Suprapubic skin (tissue), 4 donors: ENCODE results near the gene LUZP2.

Source experiments
- CTCF ChIP-seq, 2 donors: fragments of 200-600 bp in 1 of 2; fragments of 450-650 bp in 1 of 2; sonication (generic) in 1 of 2; IDR thresholded peaks; one replicate each; pipeline ENCODE4 v1.5.1; 2016 to 2019; ENCODE audit warnings: antibody characterized with exemption in 2 of 2, mild to moderate bottlenecking in 1 of 2, moderate library complexity in 1 of 2
- EP300 ChIP-seq: sonication (generic); formaldehyde crosslinking; IDR thresholded peaks from one replicate; pipeline ENCODE4 v1.6.1; 2017; ENCODE audit warnings: antibody characterized with exemption
- POLR2A ChIP-seq, 2 donors: fragments of 450-650 bp; IDR thresholded peaks; one replicate each; pipeline ENCODE4 v1.6.1; 2017; ENCODE audit warnings: antibody characterized with exemption in 2 of 2, mild to moderate bottlenecking in 2 of 2, moderate library complexity in 2 of 2
- POLR2AphosphoS5 ChIP-seq, 3 donors: sonication (generic); formaldehyde crosslinking; IDR thresholded peaks; one replicate each; pipeline ENCODE4 v1.6.1; 2017; ENCODE audit warnings: antibody characterized with exemption in 3 of 3

DNA sequence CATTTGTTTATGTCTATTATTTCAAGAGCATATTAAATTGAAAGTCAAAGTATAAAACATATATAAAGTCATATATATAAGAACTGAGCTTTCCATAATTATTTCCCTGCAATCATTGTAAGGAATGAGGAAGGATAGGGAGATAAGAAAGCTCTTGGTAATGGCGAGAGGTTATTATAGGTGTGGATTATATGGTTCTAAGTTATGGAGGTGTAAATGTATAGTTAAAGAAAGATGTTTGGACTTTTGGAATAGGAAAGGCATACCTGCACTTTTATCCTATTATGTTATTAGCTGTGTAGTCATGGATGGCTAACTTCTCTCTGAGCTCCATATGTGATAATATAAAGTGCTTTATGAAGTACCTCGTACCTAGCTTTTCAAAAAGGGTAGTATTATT is 127.6 kb downstream of the LUZP2 start:
- TF ChIP-seq CTCF (IDR thresholded peaks at IDR 0.05) (no peak), POLR2A (IDR thresholded peaks at IDR 0.05) (no peak), POLR2AphosphoS5 (IDR thresholded peaks at IDR 0.05) (no peak), EP300 (no peak)
